Body of pancreas (tissue), 4 donors: Measurements from ENCODE around the gene TAF3. TPM values are rescaled to one million over a fixed set of nuclear protein-coding genes. Genes with fewer than 3 reads are reported as not detected.

Experiments
- ATAC-seq: fragments of 150-250 bp; one replicate; pipeline ENCODE4 v1.9.1; 2016
- DNase-seq, 4 donors: peaks; one replicate each; pipeline ENCODE4 v3.0.0-alpha.2; 2019
- H3K27ac ChIP-seq, 4 donors: fragments of 200-600 bp; sonication (generic); 1 replicate in 3 of 4; 2 replicates in 1 of 4; pipeline versions ENCODE4 v1.5.1 to v1.6.1; 2016 to 2019; ENCODE audit warnings: mild to moderate bottlenecking in 1 of 4, mixed read lengths in 1 of 4, moderate library complexity in 1 of 4
- H3K27me3 ChIP-seq, 2 donors: fragments of 200-600 bp; sonication (generic); one replicate each; pipeline ENCODE4 v1.6.0; 2016; ENCODE audit warnings: mild to moderate bottlenecking in 1 of 2
- H3K36me3 ChIP-seq, 2 donors: fragments of 200-600 bp; sonication (generic); replicated peaks in 1 of 2; 2 replicates each; pipeline ENCODE4 v1.5.1; 2016; ENCODE audit warnings: low read depth in 2 of 2; ENCODE audit not compliant: insufficient read depth in 1 of 2
- H3K4me1 ChIP-seq: fragments of 200-600 bp; sonication (generic); one replicate; pipeline ENCODE4 v1.6.0; 2016
- H3K4me3 ChIP-seq, 2 donors: fragments of 200-600 bp; sonication (generic); 1 replicate in 1 of 2; 2 replicates in 1 of 2; pipeline ENCODE4 v1.5.1; 2016 to 2019
- H3K9me3 ChIP-seq, 3 donors: fragments of 200-600 bp; sonication (generic); 1 replicate in 2 of 3; 2 replicates in 1 of 3; pipeline ENCODE4 v1.5.1; 2016
- CTCF ChIP-seq, 7 experiments: fragments of 450-650 bp in 4 of 7; fragments of 200-600 bp in 3 of 7; sonication (generic) in 3 of 7; IDR thresholded peaks; one replicate each; pipeline ENCODE4 v1.5.1; 2016 to 2019; ENCODE audit warnings: antibody characterized with exemption in 7 of 7
- POLR2A ChIP-seq, 3 donors: fragments of 450-650 bp; IDR thresholded peaks; one replicate each; pipeline ENCODE4 v1.6.1; 2016; ENCODE audit warnings: antibody characterized with exemption in 3 of 3, mild to moderate bottlenecking in 2 of 3
- WGBS, 2 donors: methylation state at CpG; one replicate each; pipeline ENCODE4 v1.1.5; 2017; 5-methylcytosine and 5-hydroxymethylcytosine counted together
- intact Hi-C: fragments of 100-400 bp; cut with DNase I; formaldehyde crosslinking; loops from one replicate; pipeline ENCODE4 v1.15.1; 2023
- total RNA-seq, 2 donors: library from RNA; depleted of rRNA; stranded (reverse); fragments of >200 nt; gene quantifications; one replicate each; pipeline ENCODE4 v1.1.0, GENCODE V29; 2016

The TAF3 gene
- total RNA-seq, 2 donors from 2014 or later: 6.0 to 12.9 TPM

- WGBS, 2 donors: 62 to 74% methylated on average over 1 of the region's 1 CpG
- intact Hi-C loops: no loop called here
Measured at GRCh38 chr10:7968510-7969112, 150.3 kb downstream of the TAF3 start.

GRCh38 chr10:7969623-7970022 is 151.3 kb downstream of the TAF3 start:
- WGBS, 2 donors: 50 to 63% methylated on average over 6 of the region's 6 CpGs
- no peak for DNase-seq
- TF ChIP-seq POLR2A (IDR thresholded peaks at IDR 0.05) (no peak), CTCF (IDR thresholded peaks at IDR 0.05) (no peak)
- ATAC-seq: no peak
- no peak overlapping the region for H3K27ac ChIP-seq
- H3K27me3 ChIP-seq: no peaks in the 10 kb centered on the region
- intact Hi-C loops: no loop called here
- H3K9me3 ChIP-seq: no peaks in the 10 kb centered on the region
- no peak overlapping the region for H3K4me3 ChIP-seq
- no peaks in the 10 kb centered on the region for H3K4me1 ChIP-seq
- no peaks in the 10 kb centered on the region for H3K36me3 ChIP-seq

More at GRCh38 chr10:7968510-7969112, 150.3 kb downstream of the TAF3 start:
- no peak for ATAC-seq
- Histone ChIP-seq H3K9me3 (no peaks in the 10 kb centered on the region), H3K27me3 (no peaks in the 10 kb centered on the region), H3K36me3 (peaks cover 0 to 3% of the 10 kb centered on the region in 2 donors), H3K4me1 (no peaks in the 10 kb centered on the region), H3K4me3 (no peak overlapping the region), H3K27ac (no peak overlapping the region)
- TF ChIP-seq POLR2A (IDR thresholded peaks at IDR 0.05): no peak
- no peak for DNase-seq

- TF ChIP-seq POLR2A (IDR thresholded peaks at IDR 0.05) (no peak), CTCF (IDR thresholded peaks at IDR 0.05) (no peak)
- Histone ChIP-seq H3K4me3 (no peak overlapping the region), H3K36me3 (no peaks in the 10 kb centered on the region), H3K4me1 (no peaks in the 10 kb centered on the region), H3K9me3 (no peaks in the 10 kb centered on the region), H3K27ac (no peak overlapping the region), H3K27me3 (no peaks in the 10 kb centered on the region)
- WGBS, 2 donors: 85% methylated on average over 3 of the region's 3 CpGs
- DNase-seq (no peak), ATAC-seq (no peak)
- intact Hi-C loops: no loop called here
Measured at GRCh38 chr10:7971949-7972348, 153.6 kb downstream of the TAF3 start.

GRCh38 chr10:7972367-7972766 is 154.1 kb downstream of the TAF3 start:
- 88 to 95% methylated on average over 2 of the region's 2 CpGs for WGBS, 2 donors
- H3K4me3 ChIP-seq: no peak overlapping the region
- no peak for DNase-seq
- H3K9me3 ChIP-seq: no peaks in the 10 kb centered on the region
- H3K27me3 ChIP-seq: no peaks in the 10 kb centered on the region
- H3K27ac ChIP-seq: no peak overlapping the region
- no peaks in the 10 kb centered on the region for H3K4me1 ChIP-seq
- no peak for TF ChIP-seq CTCF (IDR thresholded peaks at IDR 0.05)
- TF ChIP-seq POLR2A (IDR thresholded peaks at IDR 0.05): no peak
- ATAC-seq: no peak
- intact Hi-C loops: no loop called here
- H3K36me3 ChIP-seq: no peaks in the 10 kb centered on the region

GRCh38 chr10:7980196-7980595 is 161.9 kb downstream of the TAF3 start:
- no peak for DNase-seq
- no peak for ATAC-seq
- H3K4me1 ChIP-seq: no peaks in the 10 kb centered on the region
- intact Hi-C loops: no loop called here
- H3K36me3 ChIP-seq: no peaks in the 10 kb centered on the region
- H3K4me3 ChIP-seq: no peak overlapping the region
- H3K9me3 ChIP-seq: no peaks in the 10 kb centered on the region
- WGBS, 2 donors: 81 to 100% methylated on average over 1 of the region's 1 CpG
- TF ChIP-seq CTCF (IDR thresholded peaks at IDR 0.05) (no peak), POLR2A (IDR thresholded peaks at IDR 0.05) (no peak)
- H3K27ac ChIP-seq: no peak overlapping the region
- no peaks in the 10 kb centered on the region for H3K27me3 ChIP-seq
